HCT116 (cell line): Measurements from ENCODE around the gene BST2. TPM values are rescaled to one million over a fixed set of nuclear protein-coding genes. Genes with fewer than 3 reads are reported as not detected.

Experiments
- ATAC-seq: fragments of 200-7000 bp; cut with Tn5 transposase; 2 replicates; pipeline ENCODE4 v1.9.1; 2020; ENCODE audit warnings: mild to moderate bottlenecking, moderate library complexity
- BruUV-seq: library from RNA; stranded (reverse); fragments of 400-500 nt; replicated peaks from 2 replicates; lab custom pipeline; 2021; lab: Mats Ljungman, UMichigan
- CTCF ChIA-PET: fragments of 300-600 bp; sonication (Branson Sonifier 250); formaldehyde crosslinking; loops from one replicate; lab custom pipeline; 2021; ENCODE audit warnings: antibody characterized with exemption; lab: Charles Lee
- POLR2A ChIA-PET: fragments of 300-600, 350-600 bp; sonication (Branson Sonifier 250); formaldehyde crosslinking; loops from one replicate; lab custom pipeline; 2021; ENCODE audit warnings: antibody characterized with exemption; lab: Charles Lee
- RAD21 ChIA-PET, 2 experiments: fragments of 300-600 bp; sonication (Branson Sonifier 250); formaldehyde crosslinking; loops; one replicate each; lab custom pipeline; 2023; ENCODE audit warnings: low total read pairs in 2 of 2; ENCODE audit not compliant: uncharacterized antibody in 2 of 2, unreplicated experiment in 2 of 2, low non-redundant PET in 1 of 2; lab: Charles Lee
- DNase-seq: peaks from one replicate; pipeline ENCODE4 v3.0.0-alpha.2; 2010; ENCODE audit warnings: low read depth, low spot score
- H2AFZ ChIP-seq: fragments of 200-600 bp; shearing (Covaris generic), sonication (generic); 2 replicates; pipeline ENCODE4 v1.6.1; 2017; ENCODE audit warnings: low read depth, mixed run types, mixed read lengths, antibody characterized with exemption, low read length; ENCODE audit not compliant: poor library complexity, severe bottlenecking
- H3K27ac ChIP-seq: 2 replicates; pipeline ENCODE4 v1.5.1; 2012; ENCODE audit warnings: low read depth, low read length
- H3K27me3 ChIP-seq: fragments of 200-600 bp; sonication (generic); 2 replicates; pipeline ENCODE4 v1.6.1; 2016; ENCODE audit warnings: mixed run types, low read length, mixed read lengths; ENCODE audit not compliant: insufficient read depth
- H3K36me3 ChIP-seq, 2 experiments: fragments of 200-500 bp in 1 of 2; fragments of 200-600 bp in 1 of 2; sonication (Bioruptor generic) in 1 of 2; sonication (generic) in 1 of 2; 2 replicates each; pipeline versions ENCODE4 v1.5.1 to v1.6.1; 2014 to 2016; ENCODE audit warnings: low read length in 2 of 2, inconsistent platforms in 1 of 2, mixed read lengths in 1 of 2, mixed run types in 1 of 2; ENCODE audit not compliant: insufficient read depth in 2 of 2, control insufficient read depth in 1 of 2
- H3K4me1 ChIP-seq, 2 experiments: fragments of 200-600 bp in 1 of 2; sonication (generic) in 1 of 2; 2 replicates each; pipeline versions ENCODE4 v1.5.1 to v1.6.1; 2012 to 2017; ENCODE audit warnings: low read length in 2 of 2, inconsistent platforms in 1 of 2, mild to moderate bottlenecking in 1 of 2, mixed read lengths in 1 of 2, mixed run types in 1 of 2, moderate library complexity in 1 of 2; ENCODE audit not compliant: insufficient read depth in 2 of 2, control insufficient read depth in 1 of 2
- H3K4me2 ChIP-seq: fragments of 200-600 bp; sonication (generic); 2 replicates; pipeline ENCODE4 v1.6.1; 2017; ENCODE audit warnings: mixed run types, low read length, mixed read lengths
- H3K4me3 ChIP-seq, 2 experiments: fragments of 200-600 bp in 1 of 2; sonication (generic) in 1 of 2; replicated peaks in 1 of 2; 2 replicates each; pipeline ENCODE4 v1.5.1; 2011 to 2016; ENCODE audit warnings: low read length in 2 of 2, control low read depth in 1 of 2, low read depth in 1 of 2, mild to moderate bottlenecking in 1 of 2, mixed read lengths in 1 of 2, mixed run types in 1 of 2
- H3K79me2 ChIP-seq: fragments of 200-600 bp; sonication (generic); 2 replicates; pipeline ENCODE4 v1.6.1; 2017; ENCODE audit warnings: mild to moderate bottlenecking, mixed run types, low read length, moderate library complexity, mixed read lengths; ENCODE audit not compliant: insufficient read depth
- H3K9ac ChIP-seq: fragments of 200-600 bp; sonication (generic); 2 replicates; pipeline ENCODE4 v1.6.1; 2016; ENCODE audit warnings: low read length, mixed read lengths
- H3K9me2 ChIP-seq: fragments of 200-600 bp; sonication (generic), shearing (Covaris generic); 2 replicates; pipeline ENCODE4 v1.6.1; 2017; ENCODE audit warnings: mixed run types, mild to moderate bottlenecking, moderate library complexity; ENCODE audit not compliant: insufficient read depth
- H3K9me3 ChIP-seq, 2 experiments: fragments of 200-500 bp in 1 of 2; fragments of 200-600 bp in 1 of 2; sonication (Bioruptor generic) in 1 of 2; sonication (generic) in 1 of 2; 2 replicates each; pipeline ENCODE4 v1.6.1; 2014 to 2017; ENCODE audit warnings: low read length in 2 of 2, mixed read lengths in 2 of 2, inconsistent platforms in 1 of 2, low read depth in 1 of 2, mild to moderate bottlenecking in 1 of 2, mixed run types in 1 of 2, moderate library complexity in 1 of 2; ENCODE audit not compliant: control insufficient read depth in 1 of 2, insufficient read depth in 1 of 2
- H4K20me1 ChIP-seq: fragments of 200-600 bp; sonication (generic), shearing (Covaris generic); 2 replicates; pipeline ENCODE4 v1.6.1; 2017; ENCODE audit warnings: mixed run types, mild to moderate bottlenecking, moderate library complexity; ENCODE audit not compliant: insufficient read depth
- EGR1 ChIP-seq: IDR thresholded peaks from 2 replicates; pipeline ENCODE4 v1.6.1; 2012; ENCODE audit warnings: low read depth
- ELF1 ChIP-seq: IDR thresholded peaks from 2 replicates; pipeline ENCODE4 v1.6.1; 2012; ENCODE audit warnings: low read depth, borderline replicate concordance
- EZH2 ChIP-seq: fragments of 200-600 bp; sonication (generic); IDR thresholded peaks from 2 replicates; pipeline ENCODE4 v1.6.1; 2017; ENCODE audit warnings: antibody characterized with exemption, mixed run types
- EZH2phosphoT487 ChIP-seq: fragments of 200-600 bp; IDR thresholded peaks from 2 replicates; pipeline ENCODE4 v1.6.1; 2018; ENCODE audit warnings: antibody characterized with exemption, borderline replicate concordance
- FOSL1 ChIP-seq: IDR thresholded peaks from 2 replicates; pipeline ENCODE4 v1.6.1; 2012; ENCODE audit warnings: low read depth
- RAD21 ChIP-seq: IDR thresholded peaks from 2 replicates; pipeline ENCODE4 v1.6.1; 2012; ENCODE audit warnings: low read depth, mild to moderate bottlenecking
- SIN3A ChIP-seq: IDR thresholded peaks from 2 replicates; pipeline ENCODE4 v1.6.1; 2012; ENCODE audit warnings: low read depth
- YY1 ChIP-seq: IDR thresholded peaks from 2 replicates; pipeline ENCODE4 v1.6.1; 2011; ENCODE audit warnings: low read length, low read depth, moderate library complexity, mild to moderate bottlenecking; ENCODE audit not compliant: insufficient replicate concordance; ENCODE audit errors: extremely low read depth
- ZBTB33 ChIP-seq: IDR thresholded peaks from 2 replicates; pipeline ENCODE4 v1.6.1; 2011; ENCODE audit warnings: mild to moderate bottlenecking, low read length, moderate library complexity; ENCODE audit not compliant: insufficient replicate concordance; ENCODE audit errors: extremely low read depth
- intact Hi-C: fragments of 100-400 bp; cut with micrococcal nuclease; formaldehyde crosslinking; loops from 2 replicates; pipeline ENCODE4 v1.10.0; 2022
- total RNA-seq: library from RNA; stranded (reverse); gene quantifications from one replicate; pipeline ENCODE4 v1.2.1, GENCODE V29; 2021; ENCODE audit not compliant: unreplicated experiment

The BST2 gene
- total RNA-seq, 1 experiment from 2014 or later = 5.4 TPM

- ChIA-PET POLR2A (no interaction called here), RAD21 (no interaction called here), CTCF (no interaction called here)
- H3K9me3 ChIP-seq = no peaks in the 10 kb centered on the region
- H3K27me3 ChIP-seq = no peaks in the 10 kb centered on the region
- no peaks in the 10 kb centered on the region for H3K9me2 ChIP-seq
- no peak overlapping the region for H3K4me2 ChIP-seq
- H3K4me3 ChIP-seq = no peak overlapping the region
- H3K27ac ChIP-seq = no peak overlapping the region
- no peak overlapping the region for H2AFZ ChIP-seq
- H3K36me3 ChIP-seq = no peaks in the 10 kb centered on the region
- DNase-seq = no peak
- no peaks in the 10 kb centered on the region for H4K20me1 ChIP-seq
- TF ChIP-seq YY1 = no peak
- no peak for TF ChIP-seq ELF1
- no peak for TF ChIP-seq RAD21
- TF ChIP-seq EZH2phosphoT487 = no peak
- TF ChIP-seq EGR1 = no peak
- no peak for TF ChIP-seq ZBTB33
- no peak for TF ChIP-seq EZH2
- no peak for TF ChIP-seq FOSL1
- TF ChIP-seq SIN3A = no peak
- ATAC-seq = no peak
- no TSS peak for BruUV-seq
- no peaks in the 10 kb centered on the region for H3K79me2 ChIP-seq
- intact Hi-C loops = no loop called here
- H3K9ac ChIP-seq = no peak overlapping the region
- 0 out of 4 replicates have a peak, but pooled peaks cover 0 to 2% of the 10 kb centered on the region in 2 experiments for H3K4me1 ChIP-seq
Observed at GRCh38 chr19:17370026-17370587, 35.3 kb downstream of the BST2 start.
